AG08395 (cell line): ENCODE results near the gene CTDSPL.
A peak's percentile ranks its signal among the peaks of the same experiment; 100 is the strongest.

Source experiments
- DNase-seq: peaks from one replicate; pipeline ENCODE4 v3.0.0; 2012; ENCODE audit warnings: mixed read lengths, low spot score

The CTDSPL gene

DNA sequence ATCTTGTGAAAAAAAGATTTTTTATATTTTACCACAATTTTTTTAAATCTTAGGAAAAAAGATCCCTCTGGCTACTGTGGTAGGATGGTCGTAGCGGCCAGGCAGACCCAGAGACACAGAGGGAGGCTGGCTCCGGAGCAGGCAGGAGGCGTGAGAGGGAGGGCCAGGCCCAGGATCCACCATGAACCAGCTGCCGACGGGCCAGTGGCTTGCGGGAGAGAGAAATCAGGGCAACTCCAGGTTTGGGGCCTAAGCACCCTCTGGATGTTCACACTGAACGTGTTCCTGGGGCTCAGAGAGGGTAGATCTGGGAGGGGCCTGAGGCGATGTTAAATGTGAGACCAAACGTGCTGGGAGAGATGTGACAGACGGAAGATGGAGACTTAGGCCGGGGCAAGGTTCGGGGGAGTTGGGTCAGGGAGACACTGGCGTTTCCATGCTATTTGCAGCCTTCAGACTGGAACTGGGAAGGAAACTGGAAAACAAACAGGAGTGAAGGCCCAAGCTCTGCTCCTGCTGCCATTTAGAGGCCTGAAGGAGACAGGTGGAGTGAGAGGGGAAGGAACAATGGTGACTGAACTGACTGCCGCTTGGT, 127.3 kb downstream of the CTDSPL start:
- DNase-seq, result no peak

DNA sequence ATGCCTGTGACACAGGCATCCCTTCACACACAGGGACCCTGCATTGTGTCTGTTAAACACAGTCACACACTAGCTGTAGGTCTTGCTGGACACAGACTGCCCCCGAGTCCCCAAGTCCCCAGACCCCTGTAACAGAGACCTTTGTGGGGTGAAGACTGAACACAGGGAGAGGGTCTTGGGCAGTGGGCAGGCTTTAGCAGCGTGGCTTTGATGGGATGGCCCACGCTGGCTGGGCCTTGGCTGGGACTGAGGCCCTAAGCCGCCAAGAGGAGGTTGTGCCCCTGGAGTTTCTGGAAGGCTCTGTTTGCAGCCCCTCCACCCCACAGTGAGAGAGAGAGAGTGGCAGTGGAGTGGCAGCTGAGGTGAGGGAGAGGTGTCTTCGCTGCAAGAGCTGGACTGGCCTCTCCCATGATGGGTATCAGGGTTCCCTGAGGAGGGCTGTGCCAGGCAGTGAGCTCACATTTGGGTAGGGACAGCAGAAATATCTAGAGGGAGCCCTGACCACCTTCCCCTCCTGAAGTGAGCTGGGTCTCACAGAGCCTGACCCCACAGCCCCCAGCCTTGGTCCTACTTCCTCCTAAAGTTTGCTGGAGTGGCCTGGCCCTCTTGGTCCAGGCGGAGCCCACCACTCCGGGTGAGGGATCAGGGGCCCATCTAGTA, 128.3 kb downstream of the CTDSPL start:
- DNase-seq, result no peak

- DNase-seq, result no peak
These were observed 128.8 kb downstream of the CTDSPL start, which contains the start of gene VILL for GRCh38 chr3:37990527-37990926. VILL (plus strand) TSS chr3:37990786; CDS start chr3:37993673, 2,887 bp downstream.

- no peak for DNase-seq
These were observed 129.4 kb downstream of the CTDSPL start for GRCh38 chr3:37991109-37991508.

DNA sequence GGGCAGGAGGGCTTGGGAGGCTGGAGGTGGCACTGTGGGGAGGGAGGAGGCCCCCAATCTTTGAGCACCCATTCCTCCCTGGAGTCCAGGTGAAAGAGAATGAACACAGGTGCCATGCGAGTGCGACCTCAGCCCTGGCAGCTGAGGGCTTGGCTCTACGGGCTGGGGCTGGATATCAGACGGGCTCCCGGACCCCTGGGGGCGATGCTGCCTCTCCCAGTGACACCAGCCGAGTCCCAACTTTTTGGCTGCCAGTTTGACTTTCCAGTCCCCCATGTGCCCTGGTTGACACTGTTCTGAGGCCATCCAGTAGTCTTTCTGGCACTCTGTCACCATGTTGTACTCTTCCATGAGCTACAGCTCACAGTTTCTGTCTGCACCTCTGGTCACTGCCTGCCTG, 130.1 kb downstream of the CTDSPL start:
- DNase-seq, result no peak

- DNase-seq, result no peak
These were observed 130.8 kb downstream of the CTDSPL start for GRCh38 chr3:37992271-37993066.

- no peak for DNase-seq
These were observed 131.4 kb downstream of the CTDSPL start for GRCh38 chr3:37993067-37993455.

DNA sequence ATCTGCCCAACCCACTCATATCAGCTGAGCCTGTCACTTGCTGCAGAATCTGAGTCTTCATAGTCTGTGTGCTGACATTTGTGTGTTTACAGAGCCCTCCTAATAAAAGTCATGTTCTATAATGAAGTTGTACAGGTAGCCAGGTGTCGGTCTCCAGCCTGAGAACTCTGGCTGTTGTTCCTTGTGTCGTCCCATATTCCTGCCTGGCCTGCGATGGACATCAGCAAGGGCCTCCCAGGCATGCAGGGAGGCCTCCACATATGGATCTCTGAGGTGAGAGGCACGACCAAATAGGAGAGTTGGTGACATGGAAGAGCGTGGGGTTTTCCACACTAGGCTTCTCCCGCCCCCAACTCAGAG, 131.8 kb downstream of the CTDSPL start:
- no peak for DNase-seq

DNA sequence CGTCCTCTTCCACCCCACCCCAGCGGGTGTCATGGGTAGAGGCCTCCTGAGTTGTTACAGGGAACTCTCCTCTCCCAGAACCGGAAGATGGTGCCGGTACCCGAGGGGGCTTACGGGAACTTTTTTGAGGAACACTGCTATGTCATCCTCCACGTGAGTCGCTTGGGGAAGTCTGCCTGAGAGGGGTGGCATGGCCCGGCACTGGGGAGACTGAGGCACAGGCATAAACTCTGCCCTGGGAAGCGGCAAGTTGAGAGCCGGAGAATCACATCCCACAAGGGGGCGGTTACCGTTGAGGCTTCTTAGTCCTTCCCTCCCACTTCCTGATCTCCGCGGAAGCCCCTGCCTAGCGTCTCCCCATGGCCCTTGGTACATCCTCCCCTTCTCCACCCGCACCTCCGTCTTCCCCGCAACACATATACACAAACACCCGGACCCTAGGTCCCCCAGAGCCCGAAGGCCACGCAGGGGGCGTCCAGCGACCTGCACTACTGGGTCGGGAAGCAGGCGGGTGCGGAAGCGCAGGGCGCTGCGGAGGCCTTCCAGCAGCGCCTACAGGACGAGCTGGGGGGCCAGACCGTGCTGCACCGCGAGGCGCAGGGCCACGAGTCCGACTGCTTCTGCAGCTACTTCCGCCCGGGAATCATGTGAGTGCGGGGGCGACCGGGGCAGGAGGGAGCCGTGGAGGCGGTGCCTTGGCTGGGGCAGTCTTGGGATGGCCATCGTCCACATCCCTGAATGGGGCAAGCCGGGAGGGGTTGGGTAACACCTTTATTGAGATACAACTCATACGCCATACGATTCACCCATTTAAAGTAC, 132.3 kb downstream of the CTDSPL start:
- DNase-seq, result peak; percentile 81

DNA sequence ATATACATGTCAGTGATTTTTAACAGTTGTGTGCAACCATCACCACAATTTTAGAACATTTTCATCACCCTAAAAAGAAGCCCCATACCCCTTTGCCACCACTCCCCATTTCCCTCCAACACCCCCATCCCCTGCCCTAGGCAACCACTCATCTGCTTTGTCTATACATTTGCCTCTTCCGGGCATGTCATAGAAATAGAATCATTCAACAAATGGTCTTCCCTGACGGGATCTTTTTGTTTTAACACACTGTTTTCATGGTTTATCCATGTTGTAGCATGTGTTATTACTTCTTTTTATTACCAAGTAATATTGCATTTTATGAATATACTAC, 132.9 kb downstream of the CTDSPL start:
- no peak for DNase-seq

DNA sequence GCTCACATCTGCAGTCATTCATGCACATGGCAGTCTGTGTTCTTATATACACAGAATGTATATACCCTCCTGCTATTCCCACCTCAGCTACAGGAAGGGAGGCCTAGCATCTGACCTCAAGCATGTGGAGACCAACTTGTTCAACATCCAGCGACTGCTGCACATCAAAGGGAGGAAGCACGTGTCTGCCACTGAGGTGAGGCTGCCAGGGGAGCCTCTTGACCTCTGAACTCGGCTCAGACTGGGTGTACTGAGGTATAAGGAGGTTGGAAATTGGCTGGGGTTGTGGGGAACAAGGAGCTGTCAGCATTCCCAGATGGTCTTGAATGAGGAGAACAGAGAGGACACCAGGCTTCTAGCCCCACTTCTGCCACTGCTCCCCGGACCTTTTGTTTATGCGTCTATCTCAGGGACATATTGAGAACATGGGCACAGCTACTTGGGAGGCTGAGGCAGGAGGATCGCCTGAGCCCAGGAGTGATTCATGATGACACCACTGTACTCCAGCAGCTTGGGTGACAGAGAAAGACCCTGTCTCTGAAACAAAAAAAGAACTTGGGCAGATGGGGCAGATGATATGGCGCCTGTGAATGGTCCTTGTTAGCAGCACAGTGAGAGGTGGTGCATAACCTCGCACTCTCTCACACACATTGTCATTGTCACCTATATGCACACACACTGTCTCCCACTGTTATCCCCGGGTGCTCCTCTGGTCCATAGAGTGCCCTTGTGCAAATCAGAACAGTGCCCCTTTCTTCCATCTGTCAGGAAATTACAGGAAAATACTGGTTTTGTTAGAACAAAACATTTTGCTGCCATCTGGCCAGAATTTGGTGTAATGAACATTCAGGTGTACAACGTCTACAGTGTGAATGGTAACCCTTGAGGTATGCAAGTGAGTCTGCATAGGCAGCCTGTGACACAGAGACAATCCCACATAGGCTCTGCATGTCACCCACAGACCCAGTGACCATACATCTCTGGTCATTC, 134.3 kb downstream of the CTDSPL start:
- no peak for DNase-seq

- DNase-seq, result peak; percentile 78
These were observed 135.2 kb downstream of the CTDSPL start for GRCh38 chr3:37996785-37997301.

- DNase-seq, result no peak
These were observed 135.7 kb downstream of the CTDSPL start for GRCh38 chr3:37997342-37997741.

- no peak for DNase-seq
These were observed 136.2 kb downstream of the CTDSPL start for GRCh38 chr3:37997791-37998370.

- DNase-seq, result no peak
These were observed 138.2 kb downstream of the CTDSPL start for GRCh38 chr3:37999836-38000235.

DNA sequence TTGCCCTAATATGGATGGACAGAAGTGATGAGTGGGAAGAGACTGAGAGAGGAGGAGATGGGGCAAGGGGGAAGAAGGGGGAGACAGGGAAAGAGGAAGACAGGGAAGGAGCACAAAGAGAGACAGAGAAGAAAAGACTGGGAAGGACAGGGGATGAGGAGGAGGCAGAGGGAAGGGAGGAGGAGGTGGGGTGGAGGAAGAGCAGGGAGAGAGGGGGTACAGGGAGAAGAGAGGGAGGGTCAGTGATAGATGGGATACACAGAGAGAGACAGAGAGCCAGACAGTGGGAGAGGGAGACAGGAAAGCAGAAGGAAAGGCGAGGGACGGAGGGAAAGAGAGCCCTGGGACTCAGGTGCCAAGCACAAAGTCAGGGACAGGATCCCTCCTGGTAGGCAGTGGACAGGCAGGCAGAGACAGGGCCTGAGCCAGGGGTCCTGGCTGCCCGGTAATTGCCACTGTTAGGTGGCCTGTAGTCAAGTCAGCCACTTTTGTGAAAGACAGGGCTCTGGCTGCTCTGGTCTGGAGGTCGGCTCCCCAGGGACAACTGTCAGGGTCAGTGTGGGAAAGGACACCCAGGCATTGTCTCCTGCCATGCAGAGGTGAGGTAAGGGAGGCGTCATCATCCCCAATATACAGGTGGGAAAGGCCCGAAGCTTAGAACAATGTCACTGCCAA, 138.7 kb downstream of the CTDSPL start:
- no peak for DNase-seq

- DNase-seq, result no peak
These were observed 139.3 kb downstream of the CTDSPL start for GRCh38 chr3:38000965-38001455.

- DNase-seq, result no peak
These were observed 139.9 kb downstream of the CTDSPL start for GRCh38 chr3:38001456-38002081.

GRCh38 chr3:38002291-38002876, 140.7 kb downstream of the CTDSPL start:
- DNase-seq, result no peak
